Natural killer cell treated with Interleukin-12 subunit alpha and Interleukin-12 subunit beta and Interleukin-15 and Interleukin-18, amount 100 ng/mL, for 72 hours (primary cell): ENCODE measurements around the gene DPYSL5. TPM values are rescaled to one million over a fixed set of nuclear protein-coding genes. Genes with fewer than 3 reads are reported as not detected.

Experiments
- ATAC-seq, 2 donors: fragments of 150-1000 bp; cut with Tn5 transposase in 1 of 2; sonication (Bioruptor Pico), chemical (Tn5 transposase) in 1 of 2; 2 replicates each; pipeline ENCODE4 v1.10.0; 2021
- DNase-seq: peaks from one replicate; pipeline ENCODE4 v3.0.0; 2022; ENCODE audit warnings: low spot score
- H3K27ac Mint-ChIP-seq, 2 donors: 1 replicate in 1 of 2; 2 replicates in 1 of 2; pipeline ENCODE4 v1.8.0; 2022; ENCODE audit warnings: mixed read lengths in 2 of 2, mild to moderate bottlenecking in 1 of 2, moderate library complexity in 1 of 2
- H3K27me3 Mint-ChIP-seq, 2 donors: 1 replicate in 1 of 2; 2 replicates in 1 of 2; pipeline ENCODE4 v1.8.0; 2022; ENCODE audit warnings: mixed read lengths in 2 of 2
- H3K36me3 Mint-ChIP-seq: one replicate; pipeline ENCODE4 v1.8.0; 2022; ENCODE audit warnings: mixed read lengths
- H3K4me1 Mint-ChIP-seq, 2 donors: 1 replicate in 1 of 2; 2 replicates in 1 of 2; pipeline ENCODE4 v1.8.0; 2022; ENCODE audit warnings: low read depth in 2 of 2, mixed read lengths in 2 of 2, mild to moderate bottlenecking in 1 of 2
- H3K4me3 Mint-ChIP-seq: one replicate; pipeline ENCODE4 v1.8.0; 2022; ENCODE audit warnings: mixed read lengths
- H3K9me3 Mint-ChIP-seq: 2 replicates; pipeline ENCODE4 v1.8.0; 2022; ENCODE audit warnings: mixed read lengths
- total RNA-seq, 2 donors: library from RNA; stranded (reverse); gene quantifications; one replicate each; pipeline ENCODE4 v1.2.3, GENCODE V29; 2022

DPYSL5 gene
- total RNA-seq, 2 donors from 2014 or later, result not detected

DNA sequence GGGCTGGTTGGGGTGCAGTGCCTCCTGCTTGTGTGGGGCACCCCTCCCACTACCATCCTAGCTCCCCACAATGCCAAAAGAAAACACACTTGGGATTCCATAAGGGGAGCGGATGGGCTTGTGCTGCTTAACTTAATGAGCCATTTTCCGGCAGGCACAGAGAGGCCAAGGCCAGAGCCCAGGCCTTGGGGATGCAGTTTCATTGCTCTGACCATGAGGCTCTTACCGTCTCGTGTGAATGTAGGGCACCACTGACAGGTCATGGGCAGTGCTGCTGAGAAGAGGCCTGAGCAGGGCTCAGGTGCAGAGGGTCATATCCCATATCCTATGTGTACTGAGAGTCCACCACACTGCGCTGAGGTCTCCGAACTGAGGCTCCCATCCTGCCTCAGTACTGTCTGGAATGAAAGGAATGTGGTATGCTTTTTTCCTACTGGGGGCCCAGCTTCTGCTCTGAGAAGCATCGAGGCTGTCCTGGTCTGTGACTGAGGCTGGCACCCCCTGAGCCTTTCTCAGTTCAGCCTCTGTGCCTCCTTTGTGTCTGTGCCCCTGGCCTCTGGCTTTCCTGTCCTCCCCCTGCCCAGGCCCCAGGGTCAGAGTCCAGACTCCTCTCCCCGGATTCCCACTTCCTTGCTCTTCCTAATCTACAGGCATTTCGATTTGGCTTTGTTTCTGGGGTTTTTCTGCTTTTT lies 77.3 kb downstream of the DPYSL5 start:
- no peaks in the 10 kb centered on the region for H3K9me3 Mint-ChIP-seq
- H3K27me3 Mint-ChIP-seq, result peaks cover 16 to 25% of the 10 kb centered on the region in 2 donors
- no peak overlapping the region for H3K27ac Mint-ChIP-seq

GRCh38 chr2:26927221-26927620 lies 79.3 kb downstream of the DPYSL5 start:
- no peak for DNase-seq
- Mint-ChIP-seq H3K27me3 (peaks cover 9 to 17% of the 10 kb centered on the region in 2 donors), H3K9me3 (no peaks in the 10 kb centered on the region), H3K4me1 (no peaks in the 10 kb centered on the region), H3K36me3 (no peaks in the 10 kb centered on the region), H3K4me3 (no peak overlapping the region), H3K27ac (no peak overlapping the region)
- ATAC-seq, result no peak

More for the DNA sequence above, 77.3 kb downstream of the DPYSL5 start:
- ATAC-seq (peak in 1 of 2 donors; percentile 28), DNase-seq (no peak)
- no peak overlapping the region for H3K4me3 Mint-ChIP-seq
- no peaks in the 10 kb centered on the region for H3K36me3 Mint-ChIP-seq
- no peaks in the 10 kb centered on the region for H3K4me1 Mint-ChIP-seq

DNA sequence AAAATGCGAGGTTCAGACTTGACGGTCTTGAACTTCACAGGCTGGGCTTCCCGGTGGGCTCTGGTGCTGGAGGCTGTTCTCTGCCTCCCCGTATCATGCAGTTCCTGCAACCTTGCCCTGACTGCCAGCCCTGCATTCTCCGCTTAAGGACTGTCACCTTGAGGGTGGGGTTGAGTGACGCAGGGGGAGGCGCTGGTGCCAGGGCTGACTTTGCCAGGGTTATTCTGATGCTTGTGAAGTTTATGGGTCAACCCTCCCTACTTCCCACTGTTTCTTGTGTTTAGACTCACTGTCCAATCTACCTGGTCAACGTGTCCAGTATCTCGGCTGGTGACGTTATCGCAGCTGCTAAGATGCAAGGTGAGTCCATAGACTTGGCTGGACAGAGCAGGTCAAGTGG lies 85.0 kb downstream of the DPYSL5 start:
- no peaks in the 10 kb centered on the region for H3K36me3 Mint-ChIP-seq
- H3K4me3 Mint-ChIP-seq, result no peak overlapping the region
- peaks cover 11 to 17% of the 10 kb centered on the region in 2 donors for H3K27me3 Mint-ChIP-seq
- H3K4me1 Mint-ChIP-seq, result no peaks in the 10 kb centered on the region
- H3K27ac Mint-ChIP-seq, result no peak overlapping the region
- no peaks in the 10 kb centered on the region for H3K9me3 Mint-ChIP-seq
- no peak for DNase-seq
- ATAC-seq, result peak in 1 of 2 donors; percentile 26

- no peaks in the 10 kb centered on the region for H3K36me3 Mint-ChIP-seq
- no peak for DNase-seq
Measured at GRCh38 chr2:26933431-26934334, 85.8 kb downstream of the DPYSL5 start.

DNA sequence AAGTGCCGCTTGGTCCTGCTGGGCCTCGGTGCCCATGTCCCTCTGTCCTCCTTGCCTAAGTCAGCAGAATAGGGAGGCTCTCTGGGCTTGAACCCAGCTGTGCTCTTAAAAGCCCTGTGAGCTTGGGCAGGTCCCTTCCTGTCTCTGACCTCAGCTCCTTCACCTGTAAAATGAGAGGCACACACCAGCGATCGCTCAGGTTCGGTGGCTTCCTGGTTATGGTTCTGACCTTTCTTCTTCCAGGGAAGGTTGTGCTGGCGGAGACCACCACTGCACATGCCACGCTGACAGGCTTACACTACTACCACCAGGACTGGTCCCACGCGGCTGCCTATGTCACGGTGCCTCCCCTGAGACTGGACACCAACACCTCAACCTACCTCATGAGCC lies 86.4 kb downstream of the DPYSL5 start:
- no peaks in the 10 kb centered on the region for H3K4me1 Mint-ChIP-seq
- H3K4me3 Mint-ChIP-seq, result no peak overlapping the region
- DNase-seq (no peak), ATAC-seq (no peak)
- no peaks in the 10 kb centered on the region for H3K36me3 Mint-ChIP-seq
- H3K9me3 Mint-ChIP-seq, result no peaks in the 10 kb centered on the region
- peaks cover 13 to 17% of the 10 kb centered on the region in 2 donors for H3K27me3 Mint-ChIP-seq
- no peak overlapping the region for H3K27ac Mint-ChIP-seq

More at GRCh38 chr2:26933431-26934334, 85.8 kb downstream of the DPYSL5 start:
- no peaks in the 10 kb centered on the region for H3K9me3 Mint-ChIP-seq
- peak; percentile 17 to 26 for ATAC-seq
- H3K4me3 Mint-ChIP-seq, result no peak overlapping the region
- H3K27me3 Mint-ChIP-seq, result peaks cover 11 to 17% of the 10 kb centered on the region in 2 donors
- H3K4me1 Mint-ChIP-seq, result no peaks in the 10 kb centered on the region
- H3K27ac Mint-ChIP-seq, result no peak overlapping the region

GRCh38 chr2:26934985-26935384 lies 87.1 kb downstream of the DPYSL5 start:
- Mint-ChIP-seq H3K4me1 (no peaks in the 10 kb centered on the region), H3K4me3 (no peak overlapping the region), H3K9me3 (no peaks in the 10 kb centered on the region), H3K27me3 (peaks cover 11 to 17% of the 10 kb centered on the region in 2 donors), H3K27ac (no peak overlapping the region), H3K36me3 (no peaks in the 10 kb centered on the region)
- ATAC-seq, result no peak
- DNase-seq, result no peak

DNA sequence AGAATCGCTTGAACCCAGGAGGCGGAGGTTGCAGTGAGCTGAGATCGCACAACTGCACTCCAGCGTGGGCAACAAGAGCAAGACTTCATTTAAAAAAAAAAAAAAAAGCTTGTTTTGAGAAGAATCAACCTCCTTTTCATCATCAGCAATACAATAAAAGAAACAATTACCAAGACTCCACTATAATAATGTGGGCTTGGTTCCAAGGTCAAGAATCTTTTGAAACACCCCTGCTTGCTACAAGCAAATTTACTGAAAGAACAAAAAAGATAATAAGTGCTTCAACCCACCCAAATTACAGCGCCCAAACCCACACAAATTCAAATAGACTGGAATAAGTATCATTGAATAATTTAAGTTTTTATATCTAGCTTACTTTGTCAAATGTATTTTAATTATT lies 88.9 kb downstream of the DPYSL5 start:
- ATAC-seq, result no peak

DNA sequence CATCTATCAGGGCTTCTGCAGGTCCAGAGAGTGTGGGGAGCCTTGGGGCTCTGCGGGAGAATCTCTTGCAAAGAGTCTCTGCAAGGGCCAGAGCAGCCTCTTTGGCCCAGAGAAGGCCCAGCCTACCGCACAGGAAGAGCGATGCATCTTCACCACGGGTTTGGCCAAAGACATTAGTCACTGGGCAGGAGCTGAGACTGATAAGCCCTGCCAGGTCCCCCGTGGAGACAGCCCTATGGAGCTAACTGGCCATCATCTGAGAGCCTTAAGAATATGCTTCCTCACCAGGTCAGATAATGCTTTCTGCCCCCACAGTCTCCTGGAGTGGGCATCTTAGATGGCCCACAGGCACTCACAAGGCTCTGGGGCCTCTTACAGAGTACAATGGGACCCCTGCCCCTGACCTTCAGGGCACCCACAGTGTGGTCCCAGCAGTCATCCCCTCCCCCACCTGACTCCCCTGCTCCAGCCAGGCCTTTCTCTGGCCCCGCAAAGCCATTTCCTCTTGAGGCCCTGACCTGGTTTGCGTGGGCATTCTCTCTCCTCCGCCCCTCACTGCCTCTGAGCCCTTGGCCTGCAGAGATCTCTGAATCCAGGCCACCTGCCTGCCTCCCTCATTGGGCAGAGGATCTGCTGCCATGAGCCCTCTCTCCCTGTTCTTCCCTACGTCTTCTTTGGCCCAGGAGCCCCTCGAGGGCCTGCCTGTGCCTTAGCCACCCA lies 90.6 kb downstream of the DPYSL5 start:
- DNase-seq, result no peak
- ATAC-seq, result no peak
- Mint-ChIP-seq H3K9me3 (no peaks in the 10 kb centered on the region), H3K27ac (no peak overlapping the region), H3K27me3 (peaks cover 10 to 14% of the 10 kb centered on the region in 2 donors), H3K4me3 (no peak overlapping the region), H3K4me1 (no peaks in the 10 kb centered on the region), H3K36me3 (no peaks in the 10 kb centered on the region)

More for the DNA sequence above, 88.9 kb downstream of the DPYSL5 start:
- no peaks in the 10 kb centered on the region for H3K4me1 Mint-ChIP-seq
- no peaks in the 10 kb centered on the region for H3K36me3 Mint-ChIP-seq
- H3K4me3 Mint-ChIP-seq, result no peak overlapping the region
- no peaks in the 10 kb centered on the region for H3K9me3 Mint-ChIP-seq
- no peak overlapping the region for H3K27ac Mint-ChIP-seq
- peaks cover 11 to 16% of the 10 kb centered on the region in 2 donors for H3K27me3 Mint-ChIP-seq
- DNase-seq, result no peak

GRCh38 chr2:26940001-26940400 lies 92.1 kb downstream of the DPYSL5 start:
- H3K9me3 Mint-ChIP-seq, result no peaks in the 10 kb centered on the region
- H3K4me3 Mint-ChIP-seq, result no peak overlapping the region
- DNase-seq, result no peak
- H3K4me1 Mint-ChIP-seq, result no peaks in the 10 kb centered on the region
- H3K36me3 Mint-ChIP-seq, result no peaks in the 10 kb centered on the region
- peaks cover 0 to 9% of the 10 kb centered on the region in 2 donors for H3K27me3 Mint-ChIP-seq
- no peak for ATAC-seq
- H3K27ac Mint-ChIP-seq, result no peak overlapping the region

GRCh38 chr2:26941486-26941885 lies 93.6 kb downstream of the DPYSL5 start:
- H3K9me3 Mint-ChIP-seq, result no peaks in the 10 kb centered on the region
- H3K27ac Mint-ChIP-seq, result no peak overlapping the region
- H3K4me3 Mint-ChIP-seq, result no peak overlapping the region
- ATAC-seq (no peak), DNase-seq (no peak)
- no peaks in the 10 kb centered on the region for H3K36me3 Mint-ChIP-seq
- H3K4me1 Mint-ChIP-seq, result no peaks in the 10 kb centered on the region
- H3K27me3 Mint-ChIP-seq, result peaks cover 0 to 10% of the 10 kb centered on the region in 2 donors

- Mint-ChIP-seq H3K27me3 (peaks cover 0 to 11% of the 10 kb centered on the region in 2 donors), H3K36me3 (no peaks in the 10 kb centered on the region), H3K9me3 (no peaks in the 10 kb centered on the region), H3K27ac (no peak overlapping the region), H3K4me3 (no peak overlapping the region), H3K4me1 (no peaks in the 10 kb centered on the region)
- ATAC-seq, result no peak
- DNase-seq, result no peak
Measured at GRCh38 chr2:26942543-26943295, 94.8 kb downstream of the DPYSL5 start.

DNA sequence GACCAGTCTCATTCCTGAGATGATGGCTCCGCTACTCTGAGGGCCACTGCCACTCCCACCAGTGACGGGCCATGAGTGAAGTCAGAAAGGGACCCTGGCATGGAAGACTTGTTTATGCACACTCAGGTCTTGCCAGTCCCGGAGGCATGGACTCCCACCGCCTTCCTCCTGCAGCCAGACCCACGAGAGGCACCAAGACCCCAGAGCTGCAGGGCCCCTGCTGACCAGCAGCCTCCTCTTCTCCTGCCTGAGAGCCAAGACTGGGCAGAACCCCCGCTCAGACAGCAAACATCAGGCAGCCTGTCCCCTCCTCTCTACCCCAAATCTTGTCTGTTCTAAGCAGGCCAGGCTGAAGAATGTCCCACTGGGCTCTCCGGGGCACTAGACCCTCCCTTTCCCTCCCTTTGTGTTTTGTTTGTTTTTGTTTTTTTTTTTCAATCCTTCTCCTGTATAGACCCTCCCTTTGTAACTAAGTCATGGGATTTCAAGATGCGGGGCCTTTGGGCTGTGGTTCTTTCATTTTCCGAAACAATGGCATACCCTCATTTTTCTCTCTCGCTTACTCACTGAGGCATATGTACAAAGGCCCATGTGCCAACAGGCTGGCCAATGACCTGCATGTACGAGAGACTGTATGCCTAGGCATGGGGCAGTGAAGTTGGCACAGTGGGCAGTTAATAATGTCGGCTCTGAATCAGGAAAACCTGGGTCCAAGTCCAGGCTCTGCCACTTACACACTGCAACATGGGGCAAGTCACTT lies 98.2 kb downstream of the DPYSL5 start:
- DNase-seq, result no peak

More for the DNA sequence above, 98.2 kb downstream of the DPYSL5 start:
- Mint-ChIP-seq H3K36me3 (no peaks in the 10 kb centered on the region), H3K27me3 (peaks cover 0 to 9% of the 10 kb centered on the region in 2 donors), H3K9me3 (no peaks in the 10 kb centered on the region), H3K27ac (no peak overlapping the region), H3K4me1 (no peaks in the 10 kb centered on the region), H3K4me3 (no peak overlapping the region)
- ATAC-seq, result no peak
